K562 (cell line): ENCODE data around the gene FLII. TPM values are rescaled to one million over a fixed set of nuclear protein-coding genes. Genes with fewer than 3 reads are reported as not detected.

Source experiments
- ARID1B ChIP-seq: fragments of 450-650 bp; IDR thresholded peaks from 2 replicates; pipeline ENCODE4 v1.6.1; 2016; ENCODE audit warnings: antibody characterized with exemption, mild to moderate bottlenecking, inconsistent platforms
- BDP1 ChIP-seq: IDR thresholded peaks from 3 replicates; pipeline ENCODE4 v1.6.1; 2011; ENCODE audit not compliant: insufficient read length, insufficient read depth
- ELF2 ChIP-seq: fragments of 250-450 bp; sonication (Bioruptor Pico); IDR thresholded peaks from 2 replicates; pipeline ENCODE4 v1.5.0; 2021; ENCODE audit warnings: mild to moderate bottlenecking
- GABPB1 ChIP-seq: sonication (generic); formaldehyde crosslinking; IDR thresholded peaks from 2 replicates; pipeline ENCODE4 v1.8.0; 2022; ENCODE audit warnings: mild to moderate bottlenecking, missing genetic modification reagents
- RB1 ChIP-seq: fragments of 450-650 bp; IDR thresholded peaks from 2 replicates; pipeline ENCODE4 v1.6.1; 2017; ENCODE audit warnings: low read depth, mild to moderate bottlenecking
- RBFOX2 ChIP-seq: fragments of 200-400 bp; formaldehyde crosslinking; IDR thresholded peaks from 2 replicates; pipeline ENCODE4 v1.6.1; 2017; ENCODE audit warnings: low read depth, mild to moderate bottlenecking, low read length, moderate library complexity
- SMARCC2 ChIP-seq: fragments of 450-650 bp; IDR thresholded peaks from 2 replicates; pipeline ENCODE4 v1.6.1; 2017; ENCODE audit warnings: antibody characterized with exemption, moderate library complexity, mild to moderate bottlenecking, low read depth
- STAT5A ChIP-seq: IDR thresholded peaks from 2 replicates; pipeline ENCODE4 v1.6.1; 2012; ENCODE audit warnings: low read length, inconsistent platforms, borderline replicate concordance
- WHSC1 ChIP-seq: IDR thresholded peaks from one replicate; pipeline ENCODE4 v1.6.1; 2012; ENCODE audit warnings: low read length, control low read depth, inconsistent platforms
- XRCC5 ChIP-seq: fragments of 200-400 bp; formaldehyde crosslinking; IDR thresholded peaks from 2 replicates; pipeline ENCODE4 v1.6.1; 2017; ENCODE audit warnings: low read depth, mild to moderate bottlenecking, low read length
- ZBED1 ChIP-seq: IDR thresholded peaks from 2 replicates; pipeline ENCODE4 v1.6.1; 2014
- ZBTB7A ChIP-seq: IDR thresholded peaks from 2 replicates; pipeline ENCODE4 v1.6.1; 2011; ENCODE audit warnings: low read depth, mild to moderate bottlenecking, low read length, moderate library complexity, borderline replicate concordance; ENCODE audit not compliant: control insufficient read depth
- ZNF143 ChIP-seq: sonication (generic); formaldehyde crosslinking; IDR thresholded peaks from 2 replicates; pipeline ENCODE4 v1.9.0; 2022; ENCODE audit warnings: mild to moderate bottlenecking, missing genetic modification reagents
- ZNF239 ChIP-seq: fragments of 250-450 bp; sonication (Bioruptor Pico); IDR thresholded peaks from 2 replicates; pipeline ENCODE4 v1.4.0; 2020; ENCODE audit warnings: mild to moderate bottlenecking
- ZNF79 ChIP-seq: fragments of 250-450 bp; sonication (Bioruptor Pico); IDR thresholded peaks from 2 replicates; pipeline ENCODE4 v1.4.0; 2020; ENCODE audit warnings: low read depth, mild to moderate bottlenecking, moderate library complexity
- polyA plus RNA-seq, 8 experiments: library from polyadenylated mRNA; depleted of rRNA in 4 of 8; stranded (reverse) in 5 of 8; unstranded in 3 of 8; fragments of >200 nt; fragmentation: Nextera tagmentation in 2 of 8; fragmentation: Illumina TruSeq in 1 of 8; extraction: Ambion mirVana in 2 of 8; extraction: Trizol in 1 of 8; gene quantifications; 2 replicates each; pipeline versions ENCODE4 v1.2.1 to v1.2.3, GENCODE V29; 2011 to 2014; ENCODE audit warnings: inconsistent platforms in 1 of 8, missing spikeins in 1 of 8
- total RNA-seq, 7 experiments: library from RNA; depleted of rRNA in 6 of 7; stranded (reverse); fragments of >200 nt in 6 of 7; fragmentation: Illumina TruSeq in 2 of 7; extraction: Trizol in 2 of 7; gene quantifications; 2 replicates each; pipeline versions ENCODE4 v1.2.1 to v1.2.3, GENCODE V29; 2011 to 2021; ENCODE audit warnings: low replicate concordance in 1 of 7
- TF ChIP-seq, protein P1 (sequence below): fragments of 450-650 bp; IDR thresholded peaks from 2 replicates; pipeline ENCODE4 v1.7.1; 2018; ENCODE audit warnings: mild to moderate bottlenecking, low read depth; ENCODE audit not compliant: partially characterized antibody
- TF ChIP-seq, protein P2 (sequence below), 2 experiments: fragments of 250-450 bp in 1 of 2; fragments of 450-650 bp in 1 of 2; sonication (Bioruptor Pico) in 1 of 2; IDR thresholded peaks; 2 replicates each; pipeline versions ENCODE4 v1.6.1 to v1.8.0; 2016 to 2021; ENCODE audit warnings: mild to moderate bottlenecking in 2 of 2, moderate library complexity in 2 of 2, missing compliant biosample characterization in 1 of 2, missing genetic modification characterization in 1 of 2
- TF ChIP-seq, protein P3 (sequence below): fragments of 250-450 bp; sonication (Bioruptor Pico); IDR thresholded peaks from 2 replicates; pipeline ENCODE4 v1.5.0; 2021
- TF ChIP-seq, protein P4 (sequence below): sonication (generic); formaldehyde crosslinking; IDR thresholded peaks from 2 replicates; pipeline ENCODE4 v1.8.0; 2022; ENCODE audit warnings: missing genetic modification reagents, mild to moderate bottlenecking, borderline replicate concordance
- TF ChIP-seq, protein P5 (sequence below): fragments of 250-450 bp; sonication (Bioruptor Pico); IDR thresholded peaks from 2 replicates; pipeline ENCODE4 v1.5.0; 2021; ENCODE audit warnings: mild to moderate bottlenecking, moderate library complexity

The FLII gene
- total and polyA plus RNA-seq, 9 of the 15 experiments (the other 6 are each of a cell fraction or from before 2014, with no cell fraction given), result 11.7 to 126 (median 82.5) TPM

DNA sequence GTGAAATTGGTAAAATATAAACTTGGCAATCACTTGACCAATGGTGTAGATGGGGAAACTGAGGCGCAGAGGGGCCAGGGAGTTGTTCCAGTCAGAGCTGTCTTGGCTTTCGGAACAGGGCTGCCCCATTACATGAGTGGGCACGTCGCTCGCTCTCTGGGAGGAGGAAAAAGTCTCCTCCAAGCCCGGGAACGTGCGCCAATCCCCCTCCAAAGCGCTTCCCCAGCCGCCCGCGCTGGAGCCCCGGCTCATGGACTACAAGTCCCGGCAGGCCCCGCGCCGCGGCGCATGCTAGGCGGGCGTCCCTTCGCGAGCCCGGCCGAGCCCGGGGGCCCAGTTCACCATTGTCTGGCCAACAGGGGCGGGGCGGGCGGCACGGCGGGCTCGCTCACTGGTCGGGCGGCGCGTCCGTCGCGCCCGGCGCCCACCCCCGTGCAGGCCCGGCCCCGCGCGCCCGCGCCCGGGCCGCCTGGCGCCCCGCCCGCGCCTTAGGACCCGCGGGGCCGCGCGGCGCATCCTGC lies 33.4 kb downstream of the FLII start, which contains the start of gene LLGL1 (continued):
- TF ChIP-seq, protein P1, sequence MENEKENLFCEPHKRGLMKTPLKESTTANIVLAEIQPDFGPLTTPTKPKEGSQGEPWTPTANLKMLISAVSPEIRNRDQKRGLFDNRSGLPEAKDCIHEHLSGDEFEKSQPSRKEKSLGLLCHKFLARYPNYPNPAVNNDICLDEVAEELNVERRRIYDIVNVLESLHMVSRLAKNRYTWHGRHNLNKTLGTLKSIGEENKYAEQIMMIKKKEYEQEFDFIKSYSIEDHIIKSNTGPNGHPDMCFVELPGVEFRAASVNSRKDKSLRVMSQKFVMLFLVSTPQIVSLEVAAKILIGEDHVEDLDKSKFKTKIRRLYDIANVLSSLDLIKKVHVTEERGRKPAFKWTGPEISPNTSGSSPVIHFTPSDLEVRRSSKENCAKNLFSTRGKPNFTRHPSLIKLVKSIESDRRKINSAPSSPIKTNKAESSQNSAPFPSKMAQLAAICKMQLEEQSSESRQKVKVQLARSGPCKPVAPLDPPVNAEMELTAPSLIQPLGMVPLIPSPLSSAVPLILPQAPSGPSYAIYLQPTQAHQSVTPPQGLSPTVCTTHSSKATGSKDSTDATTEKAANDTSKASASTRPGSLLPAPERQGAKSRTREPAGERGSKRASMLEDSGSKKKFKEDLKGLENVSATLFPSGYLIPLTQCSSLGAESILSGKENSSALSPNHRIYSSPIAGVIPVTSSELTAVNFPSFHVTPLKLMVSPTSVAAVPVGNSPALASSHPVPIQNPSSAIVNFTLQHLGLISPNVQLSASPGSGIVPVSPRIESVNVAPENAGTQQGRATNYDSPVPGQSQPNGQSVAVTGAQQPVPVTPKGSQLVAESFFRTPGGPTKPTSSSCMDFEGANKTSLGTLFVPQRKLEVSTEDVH, result no peak
- no peak for TF ChIP-seq SMARCC2
- TF ChIP-seq ZNF79 (CRISPR knock-in tag), result no peak
- TF ChIP-seq RB1, result peak; percentile 63; the same call in 1 of the 2 replicates
- TF ChIP-seq ZBTB7A, result no peak
- TF ChIP-seq RBFOX2, result peak; percentile 35; the same call in 1 of the 2 replicates
- TF ChIP-seq ELF2 (CRISPR knock-in tag), result no peak
- no peak for TF ChIP-seq STAT5A
- peak; percentile 87 for TF ChIP-seq ZNF143
- no peak for TF ChIP-seq WHSC1
- no peak for TF ChIP-seq BDP1
- TF ChIP-seq, protein P2, sequence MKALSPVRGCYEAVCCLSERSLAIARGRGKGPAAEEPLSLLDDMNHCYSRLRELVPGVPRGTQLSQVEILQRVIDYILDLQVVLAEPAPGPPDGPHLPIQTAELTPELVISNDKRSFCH (CRISPR knock-in tag; IDR thresholded peaks at IDR 0.05), result no peak
- TF ChIP-seq, protein P2 (tag; IDR thresholded peaks at IDR 0.05), result no peak
- TF ChIP-seq ZNF239 (CRISPR knock-in tag), result no peak
- TF ChIP-seq ZBED1, result no peak
- TF ChIP-seq, protein P3, sequence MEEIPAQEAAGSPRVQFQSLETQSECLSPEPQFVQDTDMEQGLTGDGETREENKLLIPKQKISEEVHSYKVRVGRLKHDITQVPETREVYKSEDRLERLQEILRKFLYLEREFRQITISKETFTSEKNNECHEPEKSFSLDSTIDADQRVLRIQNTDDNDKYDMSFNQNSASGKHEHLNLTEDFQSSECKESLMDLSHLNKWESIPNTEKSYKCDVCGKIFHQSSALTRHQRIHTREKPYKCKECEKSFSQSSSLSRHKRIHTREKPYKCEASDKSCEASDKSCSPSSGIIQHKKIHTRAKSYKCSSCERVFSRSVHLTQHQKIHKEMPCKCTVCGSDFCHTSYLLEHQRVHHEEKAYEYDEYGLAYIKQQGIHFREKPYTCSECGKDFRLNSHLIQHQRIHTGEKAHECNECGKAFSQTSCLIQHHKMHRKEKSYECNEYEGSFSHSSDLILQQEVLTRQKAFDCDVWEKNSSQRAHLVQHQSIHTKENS (CRISPR knock-in tag), result no peak
- no peak; the same call in 1 of the 2 replicates for TF ChIP-seq GABPB1 (CRISPR knock-in tag)
- TF ChIP-seq, protein P4, sequence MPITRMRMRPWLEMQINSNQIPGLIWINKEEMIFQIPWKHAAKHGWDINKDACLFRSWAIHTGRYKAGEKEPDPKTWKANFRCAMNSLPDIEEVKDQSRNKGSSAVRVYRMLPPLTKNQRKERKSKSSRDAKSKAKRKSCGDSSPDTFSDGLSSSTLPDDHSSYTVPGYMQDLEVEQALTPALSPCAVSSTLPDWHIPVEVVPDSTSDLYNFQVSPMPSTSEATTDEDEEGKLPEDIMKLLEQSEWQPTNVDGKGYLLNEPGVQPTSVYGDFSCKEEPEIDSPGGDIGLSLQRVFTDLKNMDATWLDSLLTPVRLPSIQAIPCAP (CRISPR knock-in tag), result no peak
- no peak for TF ChIP-seq ARID1B
- TF ChIP-seq, protein P5, sequence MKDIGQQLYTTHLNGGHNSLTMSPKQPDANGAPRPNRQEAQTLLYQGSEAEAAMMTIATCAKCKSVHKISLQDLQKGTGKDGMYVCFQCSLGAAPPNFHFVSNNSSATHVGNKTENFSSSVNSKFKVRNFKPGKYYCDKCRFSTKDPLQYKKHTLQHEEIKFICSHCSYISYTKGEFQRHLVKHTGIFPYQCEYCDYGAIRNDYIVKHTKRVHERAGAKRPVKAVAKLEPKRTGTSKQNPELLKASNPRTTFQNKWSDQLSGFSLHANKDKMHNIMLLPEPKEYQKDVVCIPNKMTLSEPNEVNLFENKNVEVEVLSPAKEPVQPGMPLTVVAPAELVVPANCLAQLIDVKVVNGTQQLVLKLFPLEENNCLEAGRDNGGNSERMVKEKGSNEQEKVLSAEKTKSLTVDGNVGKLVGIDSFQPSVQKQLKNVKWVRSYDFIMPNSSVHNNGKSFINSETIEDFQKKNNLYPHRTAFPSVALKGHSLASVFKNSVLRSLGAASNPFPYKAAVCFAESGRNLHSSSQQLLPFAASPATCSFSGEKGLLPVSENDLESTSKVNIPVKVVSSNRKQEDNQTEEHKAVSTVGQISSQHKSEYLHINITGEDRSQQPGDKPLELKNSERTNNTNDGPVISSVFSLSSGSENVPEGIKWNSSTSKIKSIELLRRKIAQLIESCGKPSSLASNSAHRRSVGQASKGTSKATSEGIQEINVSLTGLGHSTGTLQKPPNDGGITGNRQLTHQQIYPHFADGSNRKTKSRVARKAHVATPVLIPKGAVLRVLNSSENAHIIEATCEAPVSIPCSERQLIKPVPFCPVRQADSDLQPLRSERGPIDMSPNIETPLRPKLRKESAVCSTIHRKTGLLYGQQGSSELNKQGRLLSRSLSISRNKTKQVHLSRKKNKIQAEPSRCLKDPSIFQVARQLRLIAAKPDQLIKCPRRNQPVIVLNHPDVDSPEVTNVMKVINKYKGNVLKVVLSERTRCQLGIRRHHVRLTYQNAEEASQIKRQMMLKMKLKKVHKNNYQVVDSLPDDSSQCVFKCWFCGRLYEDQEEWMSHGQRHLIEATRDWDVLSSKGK (CRISPR knock-in tag), result no peak
- no peak for TF ChIP-seq XRCC5
